ENCODE data around the gene ABCG5. TPM values are rescaled to one million over a fixed set of nuclear protein-coding genes. Genes with fewer than 3 reads are reported as not detected.

Gene ABCG5
- total and polyA plus RNA-seq, 2 donors = not detected

GRCh38 chr2:43837033-43837432, 1.6 kb downstream of the ABCG5 start:
- H3K4me1 ChIP-seq (ENCODE audit: insufficient read depth) = no peaks in the 10 kb centered on the region
- DNase-seq (ENCODE audit: extremely low spot score) = no peak
- H3K4me3 ChIP-seq (ENCODE audit: low read depth, low read length) = no peak overlapping the region
- no peaks in the 10 kb centered on the region for H3K36me3 ChIP-seq (ENCODE audit: insufficient read depth)
- WGBS = 67% methylated on average over 4 of the region's 4 CpGs
- H3K27ac ChIP-seq (ENCODE audit: low read depth) = no peak overlapping the region

GRCh38 chr2:43832457-43832856, 6.2 kb downstream of the ABCG5 start:
- Histone ChIP-seq H3K4me1 (ENCODE audit: insufficient read depth) (no peaks in the 10 kb centered on the region), H3K27ac (ENCODE audit: low read depth) (no peak overlapping the region), H3K36me3 (ENCODE audit: insufficient read depth) (no peaks in the 10 kb centered on the region), H3K4me3 (ENCODE audit: low read depth, low read length) (no peak overlapping the region)
- no peak for DNase-seq (ENCODE audit: extremely low spot score)
- 48% methylated on average over 3 of the region's 3 CpGs for WGBS

DNA sequence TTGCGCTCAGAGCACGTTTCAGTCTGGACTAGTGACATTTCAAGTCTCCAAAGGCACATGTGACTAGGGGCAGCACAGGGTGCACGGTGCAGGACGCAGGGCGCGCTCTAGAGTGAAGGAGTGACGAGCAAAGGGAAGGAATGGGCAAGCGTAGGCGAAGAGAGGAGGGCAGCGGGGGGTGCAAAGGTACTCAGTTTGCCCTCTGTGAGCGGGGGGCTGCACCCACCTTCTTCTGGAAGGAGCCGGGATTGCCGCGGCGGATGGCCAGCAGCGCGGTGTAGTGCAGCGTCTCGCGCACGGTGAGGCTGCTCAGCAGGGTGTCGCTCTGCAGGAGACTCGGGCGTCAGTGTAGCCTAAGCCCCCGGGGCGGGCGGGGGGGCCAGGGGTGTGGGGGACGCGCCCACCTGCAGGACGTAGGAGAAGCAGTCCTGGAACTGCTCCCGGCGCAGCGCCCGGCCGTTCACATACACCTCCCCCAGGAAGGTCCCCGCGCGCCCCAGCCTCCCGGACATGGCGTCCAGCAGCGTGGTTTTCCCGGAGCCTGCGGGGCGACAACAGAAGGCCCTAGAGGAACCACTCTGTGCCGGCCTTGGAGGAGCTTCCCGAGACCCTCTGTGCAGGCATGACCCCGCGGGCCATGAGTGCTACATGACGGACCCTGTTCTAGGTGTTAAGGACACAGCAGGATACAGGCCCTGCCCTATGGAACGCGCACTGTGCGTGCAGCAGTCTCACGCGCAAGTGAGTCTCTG, 6.9 kb downstream of the ABCG5 start:
- Histone ChIP-seq H3K4me1 (ENCODE audit: insufficient read depth) (no peaks in the 10 kb centered on the region), H3K27ac (ENCODE audit: low read depth) (no peak overlapping the region), H3K36me3 (ENCODE audit: insufficient read depth) (no peaks in the 10 kb centered on the region), H3K4me3 (ENCODE audit: low read depth, low read length) (no peak overlapping the region)
- no peak for DNase-seq (ENCODE audit: extremely low spot score)
- 6% methylated on average over 54 of the region's 54 CpGs for WGBS

- no peak overlapping the region for H3K27ac ChIP-seq (ENCODE audit: low read depth)
- 93% methylated on average over 17 of the region's 17 CpGs for WGBS
- no peak for DNase-seq (ENCODE audit: extremely low spot score)
- H3K4me1 ChIP-seq (ENCODE audit: insufficient read depth) = no peaks in the 10 kb centered on the region
- H3K4me3 ChIP-seq (ENCODE audit: low read depth, low read length) = no peak overlapping the region
- H3K36me3 ChIP-seq (ENCODE audit: insufficient read depth) = no peaks in the 10 kb centered on the region
These were observed 12.1 kb downstream of the ABCG5 start for GRCh38 chr2:43826305-43827250.

- no peak overlapping the region for H3K4me3 ChIP-seq (ENCODE audit: low read depth, low read length)
- no peaks in the 10 kb centered on the region for H3K36me3 ChIP-seq (ENCODE audit: insufficient read depth)
- 72% methylated on average over 3 of the region's 3 CpGs for WGBS
- H3K4me1 ChIP-seq (ENCODE audit: insufficient read depth) = no peaks in the 10 kb centered on the region
- DNase-seq (ENCODE audit: extremely low spot score) = no peak
- no peak overlapping the region for H3K27ac ChIP-seq (ENCODE audit: low read depth)
These were observed 12.8 kb downstream of the ABCG5 start for GRCh38 chr2:43825841-43826240.

DNA sequence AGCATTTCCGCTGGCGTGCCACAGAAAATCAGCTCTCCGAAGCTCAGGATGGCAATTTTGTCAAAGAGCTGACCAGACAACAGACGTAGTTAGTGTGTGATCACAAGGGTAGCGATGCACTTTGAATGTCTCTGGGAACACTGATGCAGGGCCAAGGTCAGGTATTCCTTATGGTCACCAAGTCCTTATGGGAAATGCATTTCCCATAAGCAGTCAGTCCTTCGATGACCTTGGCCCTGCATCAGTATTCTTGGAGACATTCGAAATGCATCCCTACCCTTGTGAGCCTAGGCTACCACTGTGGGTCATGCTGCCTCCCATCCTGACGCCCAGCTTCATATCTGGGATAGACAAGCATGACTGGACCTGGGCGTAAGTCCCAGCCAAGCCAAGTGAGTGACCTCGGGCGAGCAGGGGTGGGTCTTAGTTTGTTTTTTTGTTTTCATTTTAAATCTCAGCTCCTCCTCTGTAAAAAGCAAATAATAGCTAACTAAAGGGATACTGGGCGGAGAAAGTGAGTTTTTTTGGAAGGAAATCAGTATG, 13.6 kb downstream of the ABCG5 start:
- no peak for DNase-seq (ENCODE audit: extremely low spot score)
- Histone ChIP-seq H3K36me3 (ENCODE audit: insufficient read depth) (no peaks in the 10 kb centered on the region), H3K4me1 (ENCODE audit: insufficient read depth) (no peaks in the 10 kb centered on the region), H3K27ac (ENCODE audit: low read depth) (no peak overlapping the region), H3K4me3 (ENCODE audit: low read depth, low read length) (no peak overlapping the region)
- WGBS = 85% methylated on average over 12 of the region's 12 CpGs

- H3K4me3 ChIP-seq (ENCODE audit: low read depth, low read length) = no peak overlapping the region
- DNase-seq (ENCODE audit: extremely low spot score) = no peak
- no peaks in the 10 kb centered on the region for H3K36me3 ChIP-seq (ENCODE audit: insufficient read depth)
- H3K4me1 ChIP-seq (ENCODE audit: insufficient read depth) = no peaks in the 10 kb centered on the region
- 91% methylated on average over 2 of the region's 2 CpGs for WGBS
- no peak overlapping the region for H3K27ac ChIP-seq (ENCODE audit: low read depth)
These were observed 14.1 kb downstream of the ABCG5 start for GRCh38 chr2:43824512-43824911.

- WGBS = 87% methylated on average over 11 of the region's 11 CpGs
- no peak for DNase-seq (ENCODE audit: extremely low spot score)
- H3K27ac ChIP-seq (ENCODE audit: low read depth) = no peak overlapping the region
- no peak overlapping the region for H3K4me3 ChIP-seq (ENCODE audit: low read depth, low read length)
- no peaks in the 10 kb centered on the region for H3K4me1 ChIP-seq (ENCODE audit: insufficient read depth)
- H3K36me3 ChIP-seq (ENCODE audit: insufficient read depth) = no peaks in the 10 kb centered on the region
These were observed 14.9 kb downstream of the ABCG5 start for GRCh38 chr2:43823751-43824150.

DNA sequence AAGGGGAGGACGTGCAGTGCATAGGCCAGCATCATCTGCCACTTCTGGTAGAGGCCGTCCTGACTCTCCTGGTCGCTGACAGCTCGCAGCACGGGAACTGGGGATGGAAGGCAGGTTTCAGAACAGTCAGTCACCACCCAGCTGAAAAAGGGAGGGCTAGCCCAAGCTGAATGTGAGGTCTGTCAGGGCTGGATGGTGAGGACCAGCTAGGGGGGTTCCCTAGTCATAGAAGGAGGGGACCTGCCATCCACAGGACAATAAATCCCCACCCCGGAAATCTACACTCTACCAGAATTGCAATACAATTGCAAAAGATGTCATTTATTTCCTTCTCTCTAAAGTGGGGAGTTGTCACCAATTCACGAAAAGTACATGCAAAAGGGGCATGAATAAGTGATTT, 15.8 kb downstream of the ABCG5 start:
- WGBS = 77% methylated on average over 7 of the region's 7 CpGs
- no peak overlapping the region for H3K27ac ChIP-seq (ENCODE audit: low read depth)
- no peaks in the 10 kb centered on the region for H3K4me1 ChIP-seq (ENCODE audit: insufficient read depth)
- no peak overlapping the region for H3K4me3 ChIP-seq (ENCODE audit: low read depth, low read length)
- H3K36me3 ChIP-seq (ENCODE audit: insufficient read depth) = no peaks in the 10 kb centered on the region
- no peak for DNase-seq (ENCODE audit: extremely low spot score)

GRCh38 chr2:43819491-43820163, 19.0 kb downstream of the ABCG5 start:
- 73% methylated on average over 7 of the region's 7 CpGs for WGBS
- H3K27ac ChIP-seq (ENCODE audit: low read depth) = no peak overlapping the region
- H3K4me3 ChIP-seq (ENCODE audit: low read depth, low read length) = no peak overlapping the region
- H3K36me3 ChIP-seq (ENCODE audit: insufficient read depth) = no peaks in the 10 kb centered on the region
- DNase-seq (ENCODE audit: extremely low spot score) = no peak
- H3K4me1 ChIP-seq (ENCODE audit: insufficient read depth) = no peaks in the 10 kb centered on the region

- no peaks in the 10 kb centered on the region for H3K4me1 ChIP-seq (ENCODE audit: insufficient read depth)
- H3K4me3 ChIP-seq (ENCODE audit: low read depth, low read length) = no peak overlapping the region
- DNase-seq (ENCODE audit: extremely low spot score) = no peak
- H3K36me3 ChIP-seq (ENCODE audit: insufficient read depth) = no peaks in the 10 kb centered on the region
- no peak overlapping the region for H3K27ac ChIP-seq (ENCODE audit: low read depth)
- whole genome bisulfite sequencing = 65% methylated on average over 5 of the region's 5 CpGs
These were observed 19.9 kb downstream of the ABCG5 start for GRCh38 chr2:43818761-43819160.

DNA sequence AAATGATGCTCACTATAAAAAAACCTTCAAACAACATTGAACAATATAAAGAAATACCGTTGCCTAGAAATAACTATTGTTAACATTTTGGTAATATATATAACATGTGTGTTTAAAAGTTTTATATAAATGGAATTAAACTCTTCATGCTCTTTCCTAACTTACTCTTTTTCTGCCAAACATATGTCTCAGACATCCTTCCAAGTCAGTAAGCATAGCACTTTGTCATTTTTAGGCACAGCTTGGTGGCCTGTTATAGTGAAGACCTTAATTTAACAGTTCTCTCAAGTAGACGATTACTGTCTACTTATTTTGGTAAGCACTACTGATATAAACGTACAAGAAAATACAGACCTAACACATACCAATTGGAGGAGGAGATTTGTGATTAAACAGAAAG, 23.9 kb downstream of the ABCG5 start:
- WGBS = 96% methylated on average over 3 of the region's 3 CpGs
- no peak overlapping the region for H3K4me3 ChIP-seq (ENCODE audit: low read depth, low read length)
- DNase-seq (ENCODE audit: extremely low spot score) = no peak

GRCh38 chr2:43812947-43813346, 25.7 kb downstream of the ABCG5 start:
- Histone ChIP-seq H3K4me1 (ENCODE audit: insufficient read depth) (no peaks in the 10 kb centered on the region), H3K4me3 (ENCODE audit: low read depth, low read length) (no peak overlapping the region), H3K36me3 (ENCODE audit: insufficient read depth) (peaks cover 3% of the 10 kb centered on the region), H3K27ac (ENCODE audit: low read depth) (no peak overlapping the region)
- no peak for DNase-seq (ENCODE audit: extremely low spot score)
- WGBS = 49% methylated on average over 2 of the region's 2 CpGs

More for the DNA sequence above, 23.9 kb downstream of the ABCG5 start:
- no peaks in the 10 kb centered on the region for H3K4me1 ChIP-seq (ENCODE audit: insufficient read depth)
- no peak overlapping the region for H3K27ac ChIP-seq (ENCODE audit: low read depth)
- H3K36me3 ChIP-seq (ENCODE audit: insufficient read depth) = peaks cover 3% of the 10 kb centered on the region

Data from urinary bladder (tissue), 4 donors.